Psoas muscle (tissue), 8 donors: Measurements from ENCODE around the gene ZNF778. TPM values are rescaled to one million over a fixed set of nuclear protein-coding genes. Genes with fewer than 3 reads are reported as not detected.
A peak's percentile ranks its signal among the peaks of the same experiment; 100 is the strongest.
"Not testable (repeated sequence)": the region's sequence is repeated elsewhere in the genome, so short reads cannot be mapped to it uniquely, and the experiment has no call there.

ENCODE experiments used
- ATAC-seq, 4 donors: fragments of 200-7000 bp; cut with Tn5 transposase; one replicate each; pipeline ENCODE4 v1.9.1; 2020; ENCODE audit warnings: moderate library complexity in 3 of 4, mild to moderate bottlenecking in 2 of 4
- DNase-seq, 2 donors: peaks; one replicate each; pipeline ENCODE4 v3.0.0-alpha.2; 2020
- H3K27ac ChIP-seq: fragments of 200-600 bp; one replicate; pipeline ENCODE4 v1.8.0; 2022
- H3K27me3 ChIP-seq, 3 donors: fragments of 200-600 bp in 1 of 3; one replicate each; pipeline versions ENCODE4 v1.6.1 to v1.8.0; 2013 to 2022; ENCODE audit warnings: low read length in 2 of 3, mild to moderate bottlenecking in 2 of 3, moderate library complexity in 1 of 3; ENCODE audit not compliant: insufficient read depth in 3 of 3
- H3K36me3 ChIP-seq, 2 donors: fragments of 200-600 bp in 1 of 2; one replicate each; pipeline versions ENCODE4 v1.6.1 to v1.8.0; 2013 to 2022; ENCODE audit warnings: low read depth in 1 of 2, mild to moderate bottlenecking in 1 of 2, moderate library complexity in 1 of 2; ENCODE audit not compliant: insufficient read depth in 1 of 2
- H3K4me1 ChIP-seq: fragments of 200-600 bp; one replicate; pipeline ENCODE4 v1.8.0; 2022
- H3K4me3 ChIP-seq: fragments of 200-600 bp; one replicate; pipeline ENCODE4 v1.8.0; 2022; ENCODE audit warnings: mild to moderate bottlenecking
- H3K9me3 ChIP-seq: fragments of 200-600 bp; one replicate; pipeline ENCODE4 v1.8.0; 2022
- CTCF ChIP-seq: fragments of 200-600 bp; IDR thresholded peaks from one replicate; pipeline ENCODE4 v1.8.0; 2022; ENCODE audit warnings: antibody characterized with exemption
- WGBS, 3 donors: extraction: QIAGEN DNeasy Blood & Tissue Kit; methylation state at CpG; one replicate each; pipeline versions ENCODE4 v1.1.6 to v1.1.7; 2013; 5-methylcytosine and 5-hydroxymethylcytosine counted together
- intact Hi-C, 2 donors: fragments of 100-400 bp; cut with DNase I; formaldehyde crosslinking; loops; one replicate each; pipeline versions ENCODE4 v1.11.0 to v1.14.2; 2022
- polyA plus RNA-seq, 3 donors: library from polyadenylated mRNA; stranded (reverse); fragments of 200-250 nt; gene quantifications; one replicate each; pipeline ENCODE4 v1.2.3, GENCODE V29; 2013
- total RNA-seq, 4 donors: library from RNA; stranded (reverse); fragmentation: NEBNext Ultra II Directional in 2 of 4; extraction: Animal tissue kit (Norgen Biotek cat#: 25700) in 2 of 4; gene quantifications; one replicate each; pipeline versions ENCODE4 v1.2.1 to v1.2.4, GENCODE V29; 2021 to 2023
- donor health status: healthy with polysubstance abuse.
- donor health status: DM: no; HTN: no; CAD: no; lungs with moderate emphysema.
- donor health status: Bipolar disorder and iron deficiency.
- donor health status: healthy.
- donor health status: DM: yes; HTN: yes; CAD: no.
- donor health status: DM: no; HTN: no; CAD: no.
- donor health status: DM: no; HTN: no; CAD: no.
- donor health status: DM: yes; HTN: yes; CAD: no.

The ZNF778 gene
- total and polyA plus RNA-seq, 7 donors = 2.2 to 15.3 (median 10.2) TPM

- Histone ChIP-seq H3K27ac (no peak overlapping the region), H3K4me3 (no peak overlapping the region), H3K9me3 (no peaks in the 10 kb centered on the region), H3K36me3 (peaks cover 0 to 74% of the 10 kb centered on the region in 2 donors), H3K4me1 (no peaks in the 10 kb centered on the region), H3K27me3 (no peaks in the 10 kb centered on the region)
- ATAC-seq (peak in 3 of 4 donors; percentile 11 to 17 (median 15)), DNase-seq (no peak)
- intact Hi-C loops = no loop called here
- 77 to 82% (median 78%) methylated on average over 9 of the region's 9 CpGs for WGBS, 3 donors
- no peak for TF ChIP-seq CTCF
These were observed 32.9 kb upstream of the ZNF778 start for GRCh38 chr16:89184677-89184932.

- no peaks in the 10 kb centered on the region for H3K4me1 ChIP-seq
- H3K9me3 ChIP-seq = no peaks in the 10 kb centered on the region
- H3K36me3 ChIP-seq = peaks cover 0 to 74% of the 10 kb centered on the region in 2 donors
- intact Hi-C loops = no loop called here
- no peak overlapping the region for H3K4me3 ChIP-seq
- TF ChIP-seq CTCF = no peak
- no peak overlapping the region for H3K27ac ChIP-seq
- no peaks in the 10 kb centered on the region for H3K27me3 ChIP-seq
- DNase-seq (peak; percentile 8 to 53), ATAC-seq (peak in 3 of 4 donors; percentile 13 to 25 (median 17))
- WGBS, 3 donors = 71 to 76% (median 72%) methylated on average over 43 to 48 of the region's 48 CpGs
These were observed 32.3 kb upstream of the ZNF778 start for GRCh38 chr16:89184933-89185794.

- H3K9me3 ChIP-seq, ATAC-seq, H3K27me3 ChIP-seq, H3K4me1 ChIP-seq, H3K27ac ChIP-seq, intact Hi-C loops, H3K4me3 ChIP-seq: not testable (repeated sequence)
- WGBS, 3 donors = 85 to 90% (median 86%) methylated on average over 27 to 30 of the region's 30 CpGs
- DNase-seq = peak in 1 of 2 donors; percentile 10
- peaks cover 0 to 73% of the 10 kb centered on the region in 2 donors for H3K36me3 ChIP-seq
These were observed 31.5 kb upstream of the ZNF778 start for GRCh38 chr16:89185887-89186592.

- H3K27me3 ChIP-seq, intact Hi-C loops, H3K9me3 ChIP-seq, H3K4me3 ChIP-seq, H3K27ac ChIP-seq, H3K4me1 ChIP-seq, ATAC-seq: not testable (repeated sequence)
- peak in 1 of 2 donors; percentile 28 for DNase-seq
- 82 to 92% (median 86%) methylated on average over 18 to 20 of the region's 20 CpGs for WGBS, 3 donors
- peaks cover 0 to 68% of the 10 kb centered on the region in 2 donors for H3K36me3 ChIP-seq
These were observed 30.9 kb upstream of the ZNF778 start for GRCh38 chr16:89186593-89187031.

- no peaks in the 10 kb centered on the region for H3K4me1 ChIP-seq
- H3K4me3 ChIP-seq = no peak overlapping the region
- H3K27ac ChIP-seq = no peak overlapping the region
- H3K27me3 ChIP-seq = no peaks in the 10 kb centered on the region
- DNase-seq (peak; percentile 21 to 55), ATAC-seq (peak in 3 of 4 donors; percentile 28 to 40 (median 34))
- no peaks in the 10 kb centered on the region for H3K9me3 ChIP-seq
- intact Hi-C loops = no loop called here
- peaks cover 0 to 69% of the 10 kb centered on the region in 2 donors for H3K36me3 ChIP-seq
- WGBS, 3 donors = 79 to 82% (median 81%) methylated on average over 19 of the region's 19 CpGs
- no peak for TF ChIP-seq CTCF
These were observed 30.3 kb upstream of the ZNF778 start for GRCh38 chr16:89187032-89187769.
